HG03025 (cell line): ENCODE measurements around the gene ADNP.
"Not testable (repeated sequence)": the region's sequence is repeated elsewhere in the genome, so short reads cannot be mapped to it uniquely, and the experiment has no call there.

Experiments
- ATAC-seq: cut with Tn5 transposase; IDR thresholded peaks from one replicate; pipeline ENCODE4 v1.9.1; 2021; ENCODE audit warnings: mild to moderate bottlenecking, moderate library complexity; ENCODE audit not compliant: unreplicated experiment, low FRiP score

ADNP gene

GRCh38 chr20:50931306-50932015, at the start of gene ADNP:
Gene ADNP (minus strand): TSS chr20:50931437. CDS start chr20:50903996, 27,441 bp downstream.
- peak; percentile 65 for ATAC-seq

- ATAC-seq: no peak
These were observed 48.9 kb upstream of the ADNP start for GRCh38 chr20:50980071-50980681.

- ATAC-seq: not testable (repeated sequence)
These were observed 47.3 kb upstream of the ADNP start for GRCh38 chr20:50978533-50978932.

GRCh38 chr20:50977066-50978021, 46.1 kb upstream of the ADNP start:
- ATAC-seq: no peak

GRCh38 chr20:50975701-50976330, 44.6 kb upstream of the ADNP start:
- no peak for ATAC-seq

GRCh38 chr20:50969912-50970311, 38.7 kb upstream of the ADNP start:
- no peak for ATAC-seq

GRCh38 chr20:50969435-50969834, 38.2 kb upstream of the ADNP start:
- ATAC-seq: no peak

GRCh38 chr20:50968289-50968688, 37.1 kb upstream of the ADNP start:
- no peak for ATAC-seq

GRCh38 chr20:50967586-50967985, 36.3 kb upstream of the ADNP start:
- no peak for ATAC-seq

GRCh38 chr20:50959543-50960126, 28.4 kb upstream of the ADNP start:
- ATAC-seq: no peak

- peak; percentile 71 for ATAC-seq
These were observed 27.6 kb upstream of the ADNP start, which contains the start of gene MOCS3 for GRCh38 chr20:50958615-50959542. Gene MOCS3 (plus strand): TSS chr20:50958818. CDS start chr20:50958843, 25 bp downstream.

GRCh38 chr20:50957798-50958614, 26.8 kb upstream of the ADNP start, which contains the start of gene DPM1:
Gene DPM1 (minus strand): TSS chr20:50958532. CDS start chr20:50958523, 9 bp downstream.
- ATAC-seq: peak; percentile 82

GRCh38 chr20:50957276-50957675, 26.0 kb upstream of the ADNP start:
- ATAC-seq: no peak

- no peak for ATAC-seq
These were observed 22.6 kb upstream of the ADNP start for GRCh38 chr20:50953821-50954220.

- ATAC-seq: no peak
These were observed 22.0 kb upstream of the ADNP start for GRCh38 chr20:50953196-50953595.

GRCh38 chr20:50948132-50948785, 17.0 kb upstream of the ADNP start:
- no peak for ATAC-seq

GRCh38 chr20:50943069-50943468, 11.8 kb upstream of the ADNP start:
- no peak for ATAC-seq

- ATAC-seq: no peak
These were observed 2.4 kb upstream of the ADNP start for GRCh38 chr20:50933589-50933988.
